Tongue (tissue), 2 donors: Measurements from ENCODE around the gene RXFP4. TPM values are rescaled to one million over a fixed set of nuclear protein-coding genes. Genes with fewer than 3 reads are reported as not detected.
"Not testable (repeated sequence)": the region's sequence is repeated elsewhere in the genome, so short reads cannot be mapped to it uniquely, and the experiment has no call there.

Experiments
- DNase-seq: peaks from one replicate; pipeline ENCODE4 v3.0.0-alpha.2; 2015
- total RNA-seq: library from RNA; depleted of rRNA; stranded (reverse); fragments of >200 nt; gene quantifications from one replicate; pipeline ENCODE4 v1.2.3, GENCODE V29; 2014

Gene RXFP4
- total RNA-seq, 1 donor from 2014 or later: not detected

DNA sequence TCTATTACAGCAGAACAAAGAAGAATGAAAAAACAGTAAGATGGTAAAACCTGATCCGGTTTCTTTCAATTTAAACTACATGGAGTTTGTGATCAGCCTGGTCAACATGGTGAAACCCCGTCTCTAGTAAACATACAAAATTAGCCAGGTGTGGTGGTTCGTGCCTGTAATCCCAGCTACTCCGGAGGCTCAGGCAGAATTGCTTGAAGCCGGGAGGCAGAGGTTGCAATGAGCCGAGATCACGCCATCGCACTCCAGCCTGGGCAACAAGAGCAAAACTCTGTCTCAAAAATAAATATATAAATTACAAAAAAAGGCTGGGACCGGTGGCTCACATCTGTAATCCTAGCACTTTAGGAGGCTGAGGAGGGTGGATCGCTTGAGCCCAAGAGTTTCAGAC is 10.7 kb upstream of the RXFP4 start:
- not testable (repeated sequence) for DNase-seq

GRCh38 chr1:155931332-155932038 is 10.0 kb upstream of the RXFP4 start:
- DNase-seq: no peak

DNA sequence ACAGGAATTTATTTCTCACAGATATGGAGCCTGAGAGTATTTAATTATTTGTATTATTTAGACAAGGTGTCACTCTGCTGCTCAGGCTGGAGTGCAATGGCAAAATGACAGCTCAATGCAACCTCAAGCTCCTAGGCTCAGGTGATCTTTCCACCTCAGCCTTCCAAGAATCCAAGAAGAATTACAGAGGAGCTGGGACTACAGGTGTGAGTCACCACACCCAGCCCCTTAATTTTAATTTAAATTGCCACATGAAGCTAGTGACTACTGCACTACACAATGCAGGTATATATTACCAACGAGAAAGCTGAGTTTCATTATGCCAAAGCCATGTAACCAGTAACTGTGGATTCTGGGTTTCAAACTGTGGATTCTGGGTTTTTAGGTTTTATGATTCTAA is 9.4 kb upstream of the RXFP4 start:
- no peak for DNase-seq

GRCh38 chr1:155932487-155932886 is 9.0 kb upstream of the RXFP4 start:
- DNase-seq: no peak

GRCh38 chr1:155933591-155934096 is 7.8 kb upstream of the RXFP4 start:
- no peak for DNase-seq

- peak; percentile 100 for DNase-seq
Observed at GRCh38 chr1:155934097-155934935, 7.1 kb upstream of the RXFP4 start, which contains the start of gene KHDC4. KHDC4 (minus strand) TSS chr1:155934413; CDS start chr1:155934373, 40 bp downstream.

- DNase-seq: peak; percentile 21
Observed at GRCh38 chr1:155934936-155935590, 6.4 kb upstream of the RXFP4 start.

- peak; percentile 87 for DNase-seq
Observed at GRCh38 chr1:155938220-155938627, 3.2 kb upstream of the RXFP4 start.

DNA sequence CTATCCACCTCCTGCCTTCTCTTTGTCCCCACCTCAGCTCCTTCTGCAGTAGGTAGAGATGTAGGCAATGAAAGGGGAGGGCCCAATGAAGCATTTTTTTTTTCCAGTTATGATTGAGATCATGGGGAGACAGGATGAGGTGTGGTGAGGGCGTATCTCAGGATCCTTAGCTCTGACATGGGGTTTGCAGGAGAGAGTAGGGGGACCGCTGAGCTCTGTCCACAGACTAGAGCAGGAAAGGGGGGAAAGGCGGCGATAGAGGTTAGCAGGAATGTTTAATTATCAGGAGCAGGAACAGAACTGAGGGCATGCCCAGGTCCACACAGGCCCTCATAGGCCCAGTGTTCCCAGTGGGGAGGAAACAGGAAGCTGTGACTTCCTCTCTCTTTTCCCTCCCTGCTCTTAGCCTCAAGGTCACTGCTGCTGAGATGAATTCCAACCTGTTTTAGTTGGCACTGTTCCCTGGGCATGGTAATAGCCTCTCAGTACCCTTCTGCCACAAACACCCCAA is 901 bp upstream of the RXFP4 start:
- DNase-seq: peak; percentile 49

DNA sequence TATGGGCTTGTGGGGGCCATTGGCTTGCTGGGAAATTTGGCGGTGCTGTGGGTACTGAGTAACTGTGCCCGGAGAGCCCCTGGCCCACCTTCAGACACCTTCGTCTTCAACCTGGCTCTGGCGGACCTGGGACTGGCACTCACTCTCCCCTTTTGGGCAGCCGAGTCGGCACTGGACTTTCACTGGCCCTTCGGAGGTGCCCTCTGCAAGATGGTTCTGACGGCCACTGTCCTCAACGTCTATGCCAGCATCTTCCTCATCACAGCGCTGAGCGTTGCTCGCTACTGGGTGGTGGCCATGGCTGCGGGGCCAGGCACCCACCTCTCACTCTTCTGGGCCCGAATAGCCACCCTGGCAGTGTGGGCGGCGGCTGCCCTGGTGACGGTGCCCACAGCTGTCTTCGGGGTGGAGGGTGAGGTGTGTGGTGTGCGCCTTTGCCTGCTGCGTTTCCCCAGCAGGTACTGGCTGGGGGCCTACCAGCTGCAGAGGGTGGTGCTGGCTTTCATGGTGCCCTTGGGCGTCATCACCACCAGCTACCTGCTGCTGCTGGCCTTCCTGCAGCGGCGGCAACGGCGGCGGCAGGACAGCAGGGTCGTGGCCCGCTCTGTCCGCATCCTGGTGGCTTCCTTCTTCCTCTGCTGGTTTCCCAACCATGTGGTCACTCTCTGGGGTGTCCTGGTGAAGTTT is 550 bp downstream of the RXFP4 start:
- no peak for DNase-seq

DNA sequence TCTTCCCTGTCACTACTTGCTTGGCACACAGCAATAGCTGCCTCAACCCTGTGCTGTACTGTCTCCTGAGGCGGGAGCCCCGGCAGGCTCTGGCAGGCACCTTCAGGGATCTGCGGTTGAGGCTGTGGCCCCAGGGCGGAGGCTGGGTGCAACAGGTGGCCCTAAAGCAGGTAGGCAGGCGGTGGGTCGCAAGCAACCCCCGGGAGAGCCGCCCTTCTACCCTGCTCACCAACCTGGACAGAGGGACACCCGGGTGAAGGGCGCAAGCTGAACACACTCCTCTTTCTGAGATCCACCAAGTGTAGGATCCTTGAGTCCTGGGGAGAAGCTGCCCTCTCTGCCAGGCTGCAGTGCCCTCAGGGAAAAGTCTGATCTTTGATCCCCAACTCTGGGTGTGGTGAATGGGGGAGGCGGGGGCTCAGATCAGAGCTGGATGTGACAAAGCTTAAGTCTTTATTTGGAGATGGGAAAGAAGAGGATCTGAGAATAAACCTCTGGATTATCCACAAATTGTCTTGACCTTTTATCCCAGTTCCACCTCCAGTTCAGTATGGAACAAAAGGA is 1.2 kb downstream of the RXFP4 start:
- no peak for DNase-seq

GRCh38 chr1:155944444-155944799 is 3.0 kb downstream of the RXFP4 start:
- DNase-seq: no peak

DNA sequence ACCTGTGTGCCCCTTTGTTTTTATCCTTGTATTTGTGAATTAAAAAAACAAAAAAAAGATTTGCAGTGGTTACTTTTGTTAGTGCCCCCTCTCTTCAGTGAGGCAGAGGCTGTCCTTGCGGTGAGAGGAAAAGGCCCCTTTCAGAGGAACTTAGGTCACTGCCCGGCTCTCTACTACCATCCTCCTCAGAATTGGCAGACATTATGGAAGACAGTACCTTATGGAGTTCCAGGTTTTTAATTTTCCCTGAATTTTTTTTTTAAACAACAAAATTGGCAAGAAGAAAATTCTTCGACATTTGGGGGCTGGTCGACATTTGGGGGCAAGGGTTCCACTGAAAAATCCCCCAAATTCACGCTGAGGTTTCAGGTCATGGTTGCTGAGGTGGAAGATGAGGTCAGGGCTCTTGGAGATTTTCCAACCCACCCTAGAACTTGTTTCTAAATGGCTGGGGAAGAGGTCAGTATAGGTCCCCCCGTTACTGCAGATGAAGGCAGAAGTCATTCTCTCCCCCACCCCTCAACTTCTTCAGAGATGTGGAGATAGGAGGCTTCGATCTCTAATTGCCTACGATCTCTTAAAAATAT is 5.3 kb downstream of the RXFP4 start:
- DNase-seq: no peak

DNA sequence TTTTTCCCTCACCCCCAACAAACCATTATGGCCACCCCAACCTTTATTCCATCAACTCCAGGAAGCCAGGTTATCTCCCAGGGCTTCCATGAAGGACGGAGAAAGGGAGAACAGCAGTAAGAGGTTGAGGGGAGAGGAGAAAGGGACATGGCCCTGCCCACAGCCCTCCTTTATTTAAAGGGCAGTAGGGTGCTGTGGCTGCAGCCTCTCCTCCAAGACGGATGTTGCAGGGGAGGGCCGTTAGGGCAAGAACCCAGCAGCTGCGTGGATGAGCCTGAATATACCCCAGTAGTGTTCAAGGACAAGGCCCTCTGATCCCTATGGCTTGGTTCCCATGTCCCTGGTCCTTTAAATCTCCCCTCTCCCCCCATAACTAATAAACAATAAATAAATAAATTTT is 5.9 kb downstream of the RXFP4 start:
- DNase-seq: no peak

DNA sequence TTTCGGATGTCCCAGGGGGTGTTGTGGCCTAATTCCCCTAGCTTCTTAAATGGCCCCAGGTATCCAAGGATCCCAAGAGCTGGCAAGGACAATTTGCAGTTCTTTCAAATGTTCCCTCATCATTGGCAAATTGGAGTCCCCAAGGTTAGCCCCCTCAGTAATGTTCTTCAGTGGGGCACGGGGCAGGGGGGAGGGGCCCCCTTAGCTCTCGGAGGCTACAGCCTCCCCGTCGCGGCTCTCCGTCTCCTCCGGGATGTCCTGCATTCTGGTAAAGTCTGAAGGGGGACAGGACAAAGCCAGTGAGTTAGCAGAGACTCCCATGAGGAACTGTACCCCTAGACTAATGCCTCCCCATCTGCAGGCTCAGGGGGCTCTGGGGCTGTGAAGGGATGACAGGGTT is 6.3 kb downstream of the RXFP4 start:
- DNase-seq: no peak

- DNase-seq: no peak
Observed at GRCh38 chr1:155950829-155951228, 9.4 kb downstream of the RXFP4 start.

- DNase-seq: no peak
Observed at GRCh38 chr1:155951753-155952504, 10.5 kb downstream of the RXFP4 start.

- DNase-seq: no peak
Observed at GRCh38 chr1:155952505-155952890, 11.1 kb downstream of the RXFP4 start.

- no peak for DNase-seq
Observed at GRCh38 chr1:155954645-155955044, 13.2 kb downstream of the RXFP4 start.

- DNase-seq: no peak
Observed at GRCh38 chr1:155957411-155957915, 16.0 kb downstream of the RXFP4 start.
